Tibial nerve (tissue), 4 donors: ENCODE results near the gene USP9Y. TPM values are rescaled to one million over a fixed set of nuclear protein-coding genes. Genes with fewer than 3 reads are reported as not detected.
"Not testable (repeated sequence)": the region's sequence is repeated elsewhere in the genome, so short reads cannot be mapped to it uniquely, and the experiment has no call there.

ENCODE experiments used
- DNase-seq, 2 donors: peaks; one replicate each; pipeline ENCODE4 v3.0.0-alpha.2; 2019; ENCODE audit warnings: low spot score in 2 of 2
- H3K27ac ChIP-seq, 4 donors: fragments of 200-600 bp; sonication (generic) in 3 of 4; one replicate each; pipeline ENCODE4 v1.5.1; 2017 to 2019; ENCODE audit warnings: mild to moderate bottlenecking in 1 of 4
- H3K27me3 ChIP-seq, 2 donors: fragments of 200-600 bp; sonication (generic) in 1 of 2; one replicate each; pipeline versions ENCODE4 v1.5.1 to v1.6.0; 2017 to 2019
- H3K36me3 ChIP-seq, 3 donors: fragments of 200-600 bp; sonication (generic); one replicate each; pipeline ENCODE4 v1.5.1; 2018 to 2019
- H3K4me1 ChIP-seq, 4 donors: fragments of 200-600 bp; sonication (generic) in 3 of 4; one replicate each; pipeline ENCODE4 v1.5.1; 2017 to 2019
- H3K4me3 ChIP-seq, 4 donors: fragments of 200-600 bp; sonication (generic) in 3 of 4; one replicate each; pipeline ENCODE4 v1.5.1; 2017 to 2019; ENCODE audit warnings: mild to moderate bottlenecking in 1 of 4, moderate library complexity in 1 of 4
- H3K9me3 ChIP-seq, 4 donors: fragments of 200-600 bp; sonication (generic) in 3 of 4; one replicate each; pipeline ENCODE4 v1.5.1; 2017 to 2019
- CTCF ChIP-seq, 5 experiments: fragments of 200-600 bp in 3 of 5; fragments of 450-650 bp in 2 of 5; sonication (generic) in 3 of 5; IDR thresholded peaks; one replicate each; pipeline ENCODE4 v1.5.1; 2016 to 2019; ENCODE audit warnings: antibody characterized with exemption in 5 of 5, mild to moderate bottlenecking in 3 of 5, moderate library complexity in 2 of 5
- EP300 ChIP-seq, 2 donors: sonication (generic); formaldehyde crosslinking; IDR thresholded peaks; one replicate each; pipeline ENCODE4 v1.6.1; 2017; ENCODE audit warnings: antibody characterized with exemption in 2 of 2, mild to moderate bottlenecking in 1 of 2
- POLR2A ChIP-seq, 2 donors: fragments of 450-650 bp; IDR thresholded peaks; one replicate each; pipeline ENCODE4 v1.6.1; 2017; ENCODE audit warnings: antibody characterized with exemption in 2 of 2, mild to moderate bottlenecking in 2 of 2, moderate library complexity in 2 of 2
- WGBS, 2 donors: methylation state at CpG; one replicate each; pipeline ENCODE4 v1.1.5; 2018; 5-methylcytosine and 5-hydroxymethylcytosine counted together
- total RNA-seq, 4 donors: library from RNA; depleted of rRNA; stranded (reverse); fragments of >200 nt; gene quantifications; one replicate each; pipeline ENCODE4 v1.1.0, GENCODE V29; 2016

The USP9Y gene
- total RNA-seq, 4 donors from 2014 or later: under 0.01 to 23.1 (median 20.8) TPM; not detected in 1

GRCh38 chrY:12662745-12663591 is 38.1 kb upstream of the USP9Y start:
- no peaks in the 10 kb centered on the region for H3K36me3 ChIP-seq
- no peaks in the 10 kb centered on the region for H3K27me3 ChIP-seq
- H3K27ac ChIP-seq: peak overlapping the region in 2 of 4 donors; percentile 79 to 88
- no peaks in the 10 kb centered on the region for H3K9me3 ChIP-seq
- WGBS, 2 donors: 0% methylated on average over 30 of the region's 40 CpGs; no CpG with 5 or more reads in 1 of the 2 donors
- no peak for TF ChIP-seq POLR2A (IDR thresholded peaks at IDR 0.05)
- TF ChIP-seq CTCF (IDR thresholded peaks at IDR 0.05): no peak
- H3K4me1 ChIP-seq: no peaks in the 10 kb centered on the region
- peak in 1 of 2 donors; percentile 10 for DNase-seq
- H3K4me3 ChIP-seq: peak overlapping the region in 2 of 4 donors; percentile 57 to 66

DNA sequence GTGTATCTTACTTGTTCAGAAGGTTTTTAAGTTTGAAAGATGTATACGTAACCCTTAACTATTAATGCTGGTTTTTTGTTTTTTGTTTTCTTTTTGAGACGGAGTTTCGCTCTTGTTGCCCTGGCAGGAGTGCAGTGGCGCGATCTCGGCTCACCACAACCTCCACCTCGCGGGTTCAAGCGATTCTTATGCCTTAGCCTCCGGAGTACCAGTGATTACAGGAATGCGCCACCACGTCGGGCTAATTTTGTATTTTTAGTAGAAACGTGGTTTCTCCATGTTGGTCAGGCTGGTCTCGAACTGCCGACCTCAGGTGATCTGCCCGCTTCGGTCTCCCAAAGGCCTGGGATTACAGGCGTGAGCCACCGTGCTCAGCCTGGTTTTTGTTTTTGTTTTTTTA is 37.2 kb upstream of the USP9Y start:
- not testable (repeated sequence) for DNase-seq, H3K36me3 ChIP-seq, H3K9me3 ChIP-seq, H3K4me1 ChIP-seq, H3K27me3 ChIP-seq, H3K27ac ChIP-seq
- WGBS, 2 donors: 72% methylated on average over 20 of the region's 20 CpGs; no CpG with 5 or more reads in 1 of the 2 donors
- H3K4me3 ChIP-seq: peak overlapping the region in 2 of 4 donors; percentile 57 to 66

GRCh38 chrY:12678111-12678510 is 22.9 kb upstream of the USP9Y start:
- H3K4me1 ChIP-seq: no peaks in the 10 kb centered on the region
- WGBS, 2 donors: 96% methylated on average over 2 of the region's 2 CpGs; no CpG with 5 or more reads in 1 of the 2 donors
- H3K27me3 ChIP-seq: no peaks in the 10 kb centered on the region
- H3K27ac ChIP-seq: no peak overlapping the region
- H3K4me3 ChIP-seq: no peak overlapping the region
- no peak for DNase-seq
- peaks cover 0 to 2% (median 0%) of the 10 kb centered on the region in 4 donors for H3K9me3 ChIP-seq
- H3K36me3 ChIP-seq: peaks cover 0 to 8% (median 0%) of the 10 kb centered on the region in 3 donors
- no peak for TF ChIP-seq CTCF (IDR thresholded peaks at IDR 0.05)
- TF ChIP-seq POLR2A (IDR thresholded peaks at IDR 0.05): no peak
- TF ChIP-seq EP300 (IDR thresholded peaks at IDR 0.05): no peak

DNA sequence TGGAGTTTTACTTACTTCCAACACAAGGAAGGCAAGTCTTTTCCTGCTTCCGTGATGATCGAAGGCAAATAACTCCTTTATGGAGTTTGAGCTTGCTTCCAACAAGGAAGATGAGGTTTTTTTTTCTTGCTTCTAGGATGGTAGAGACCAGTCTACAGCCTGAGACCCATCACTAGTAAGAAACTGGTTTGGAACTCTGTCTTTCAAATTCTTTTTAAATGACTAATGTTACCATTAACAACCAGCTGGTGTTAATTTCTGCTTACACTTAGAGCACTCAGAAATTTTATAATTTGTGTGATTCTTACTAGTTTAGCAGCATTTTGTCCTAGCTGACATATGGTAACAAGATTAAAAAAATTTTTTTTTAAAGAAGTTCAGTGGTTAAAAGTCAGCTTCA is 19.5 kb upstream of the USP9Y start:
- 63% methylated on average over 2 of the region's 2 CpGs; no CpG with 5 or more reads in 1 of the 2 donors for WGBS, 2 donors
- Histone ChIP-seq H3K27me3 (no peaks in the 10 kb centered on the region), H3K27ac (no peak overlapping the region), H3K4me3 (no peak overlapping the region), H3K9me3 (peaks cover 0 to 2% (median 0%) of the 10 kb centered on the region in 4 donors), H3K36me3 (peaks cover 0 to 8% (median 0%) of the 10 kb centered on the region in 3 donors), H3K4me1 (no peaks in the 10 kb centered on the region)
- TF ChIP-seq POLR2A (IDR thresholded peaks at IDR 0.05) (no peak), EP300 (IDR thresholded peaks at IDR 0.05) (no peak)
- DNase-seq: no peak

- no peaks in the 10 kb centered on the region for H3K9me3 ChIP-seq
- no peak overlapping the region for H3K4me3 ChIP-seq
- 84% methylated on average over 2 of the region's 2 CpGs; no CpG with 5 or more reads in 1 of the 2 donors for WGBS, 2 donors
- TF ChIP-seq POLR2A (IDR thresholded peaks at IDR 0.05): no peak
- no peak for TF ChIP-seq CTCF (IDR thresholded peaks at IDR 0.05)
- no peak for TF ChIP-seq EP300 (IDR thresholded peaks at IDR 0.05)
- H3K4me1 ChIP-seq: no peaks in the 10 kb centered on the region
- peaks cover 0 to 28% (median 0%) of the 10 kb centered on the region in 3 donors for H3K36me3 ChIP-seq
- H3K27ac ChIP-seq: no peak overlapping the region
- no peaks in the 10 kb centered on the region for H3K27me3 ChIP-seq
- no peak for DNase-seq
These were observed 12.7 kb upstream of the USP9Y start for GRCh38 chrY:12688337-12688736.

DNA sequence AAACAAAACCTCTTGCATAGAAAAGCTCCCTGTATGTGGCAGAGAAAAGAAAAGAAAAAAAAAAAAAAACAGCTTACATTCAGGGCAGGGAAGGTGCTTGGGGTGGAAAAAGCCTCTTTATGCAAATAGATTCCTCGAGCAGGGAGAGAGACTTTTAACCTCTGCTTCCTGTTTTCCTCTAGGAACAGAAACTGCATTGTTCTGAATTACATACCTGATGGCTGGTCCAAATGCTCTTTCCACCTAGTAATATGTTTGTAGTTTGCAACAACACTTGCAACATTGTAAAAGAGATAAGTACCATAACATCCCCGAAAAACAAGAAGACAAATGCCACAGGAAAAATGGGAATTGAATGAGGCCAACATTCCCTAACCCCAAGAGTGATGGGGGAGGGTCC is 944 bp upstream of the USP9Y start:
- DNase-seq: no peak
- TF ChIP-seq EP300 (IDR thresholded peaks at IDR 0.05) (no peak), POLR2A (IDR thresholded peaks at IDR 0.05) (no peak), CTCF (IDR thresholded peaks at IDR 0.05) (no peak)
- peaks cover 0 to 42% (median 0%) of the 10 kb centered on the region in 3 donors for H3K36me3 ChIP-seq
- no peaks in the 10 kb centered on the region for H3K27me3 ChIP-seq
- no peak overlapping the region for H3K4me3 ChIP-seq
- peaks cover 0 to 22% (median 0%) of the 10 kb centered on the region in 4 donors for H3K9me3 ChIP-seq
- H3K27ac ChIP-seq: no peak overlapping the region
- 13% methylated on average over 1 of the region's 2 CpGs; no CpG with 5 or more reads in 1 of the 2 donors for WGBS, 2 donors
- H3K4me1 ChIP-seq: no peaks in the 10 kb centered on the region
